GM18873 (cell line): ENCODE results near the gene TOR1A.
"Not testable (repeated sequence)": the region's sequence is repeated elsewhere in the genome, so short reads cannot be mapped to it uniquely, and the experiment has no call there.

Source experiments
- ATAC-seq: cut with Tn5 transposase; IDR thresholded peaks from one replicate; pipeline ENCODE4 v1.9.1; 2021; ENCODE audit warnings: mild to moderate bottlenecking, moderate library complexity, moderate number of reproducible peaks; ENCODE audit not compliant: unreplicated experiment, low FRiP score

Gene TOR1A

GRCh38 chr9:129826344-129826743 is 2.4 kb upstream of the TOR1A start:
- ATAC-seq: no peak

- ATAC-seq: no peak
Measured at GRCh38 chr9:129823542-129823934, 398 bp downstream of the TOR1A start.

GRCh38 chr9:129822898-129823541 is 916 bp downstream of the TOR1A start:
- no peak for ATAC-seq

GRCh38 chr9:129816501-129817435 is 7.2 kb downstream of the TOR1A start:
- ATAC-seq: no peak

- no peak for ATAC-seq
Measured at GRCh38 chr9:129815278-129815677, 8.7 kb downstream of the TOR1A start.

GRCh38 chr9:129814432-129815223 is 9.3 kb downstream of the TOR1A start:
- no peak for ATAC-seq

- ATAC-seq: no peak
Measured at GRCh38 chr9:129813661-129814060, 10.3 kb downstream of the TOR1A start.

GRCh38 chr9:129812385-129812784 is 11.6 kb downstream of the TOR1A start:
- no peak for ATAC-seq

- ATAC-seq: no peak
Measured at GRCh38 chr9:129811967-129812363, 12.0 kb downstream of the TOR1A start.

- ATAC-seq: no peak
Measured at GRCh38 chr9:129810788-129811187, 13.1 kb downstream of the TOR1A start.

- ATAC-seq: no peak
Measured at GRCh38 chr9:129810116-129810515, 13.8 kb downstream of the TOR1A start.

GRCh38 chr9:129809346-129809745 is 14.6 kb downstream of the TOR1A start:
- ATAC-seq: no peak

GRCh38 chr9:129806061-129806460 is 17.9 kb downstream of the TOR1A start:
- no peak for ATAC-seq

GRCh38 chr9:129803676-129804060 is 20.3 kb downstream of the TOR1A start:
- no peak for ATAC-seq

- ATAC-seq: peak; percentile 73
Measured at GRCh38 chr9:129802833-129803675, 20.9 kb downstream of the TOR1A start, which contains the start of gene TOR1B. Gene TOR1B, plus strand, starts transcription at chr9:129803184. Its CDS starts 29 bp downstream, at chr9:129803213.

- no peak for ATAC-seq
Measured at GRCh38 chr9:129801504-129801903, 22.4 kb downstream of the TOR1A start.

- ATAC-seq: no peak
Measured at GRCh38 chr9:129798973-129799372, 25.0 kb downstream of the TOR1A start.

GRCh38 chr9:129796029-129796428 is 27.9 kb downstream of the TOR1A start:
- ATAC-seq: not testable (repeated sequence)

GRCh38 chr9:129794549-129794948 is 29.4 kb downstream of the TOR1A start:
- ATAC-seq: no peak

GRCh38 chr9:129786481-129786880 is 37.5 kb downstream of the TOR1A start:
- no peak for ATAC-seq
